ENCODE data around the gene ABTB1.

The ABTB1 gene

DNA sequence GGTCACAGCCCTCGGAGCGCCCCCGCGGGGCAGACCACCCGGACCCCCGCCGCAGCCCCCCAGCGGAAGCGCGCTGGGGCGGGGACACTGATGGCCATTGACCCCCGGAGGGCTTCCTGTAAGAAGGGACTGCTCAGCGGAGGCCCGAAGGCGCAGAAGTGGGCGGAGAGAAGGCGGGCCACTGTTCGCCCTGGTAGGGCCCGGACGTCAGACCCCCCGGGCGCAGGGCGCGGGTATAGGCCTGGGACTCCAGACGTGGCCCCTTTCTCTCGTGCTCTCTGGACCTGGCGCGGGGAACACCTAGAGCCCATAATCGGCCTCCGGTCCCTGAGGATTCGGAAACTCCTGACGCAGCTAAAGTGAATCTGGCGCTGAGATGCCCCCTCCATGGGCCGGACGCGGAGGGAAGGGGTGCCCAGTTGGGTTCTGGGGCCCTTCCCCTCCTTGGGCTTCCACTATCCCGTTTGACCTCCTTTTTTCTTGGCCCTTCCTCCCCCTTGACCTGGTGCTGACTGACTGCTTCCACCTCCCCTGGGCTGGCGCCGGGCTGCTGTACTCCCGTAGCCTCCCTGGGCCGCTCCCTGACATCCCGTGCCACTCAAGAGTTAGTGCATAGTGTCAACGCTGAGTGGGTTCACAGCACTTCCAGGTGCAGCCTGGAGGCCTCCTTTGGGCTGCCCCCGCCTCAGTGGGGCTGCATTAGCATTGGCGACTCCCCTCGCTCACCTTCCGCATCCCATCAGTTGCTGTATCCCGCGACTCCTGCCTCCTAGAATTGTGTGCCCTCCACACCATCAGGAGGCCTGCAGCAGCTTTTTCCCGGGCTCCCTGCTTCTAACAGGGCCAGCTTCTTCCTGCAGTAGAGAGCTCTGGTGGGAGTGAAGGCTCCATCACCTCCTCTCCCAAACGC, 694 bp downstream of the ABTB1 start:
- peak in 1 of 2 donors; percentile 9 for DNase-seq

DNA sequence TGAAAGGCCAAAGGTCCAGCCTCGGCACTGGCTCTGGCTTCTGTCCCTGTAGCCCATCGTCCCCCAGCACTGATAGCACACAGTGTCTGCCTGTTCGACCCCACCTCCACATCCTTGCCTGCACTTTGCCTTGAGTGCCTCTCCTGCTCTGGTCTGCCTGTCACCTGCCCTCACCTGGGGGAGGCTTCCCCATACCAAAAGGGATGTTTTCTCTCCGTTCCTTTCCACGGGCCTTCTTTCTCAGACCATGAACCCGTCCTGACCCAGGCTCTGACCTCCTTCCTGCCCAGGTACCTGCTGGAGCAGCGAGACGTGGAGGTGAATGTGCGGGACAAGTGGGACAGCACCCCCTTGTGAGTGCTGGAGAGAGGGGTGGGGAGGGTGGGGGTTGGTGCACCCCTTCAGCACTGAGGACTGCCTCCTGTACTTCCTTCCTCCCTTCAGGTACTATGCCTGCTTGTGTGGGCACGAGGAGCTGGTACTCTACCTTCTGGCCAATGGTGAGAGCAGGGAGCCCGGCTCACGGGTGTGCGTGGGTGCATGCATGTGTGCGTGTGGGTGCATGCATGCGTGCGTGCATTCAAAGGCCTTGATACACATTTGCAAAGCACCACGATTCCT, 1.5 kb downstream of the ABTB1 start:
- no peak for DNase-seq

DNA sequence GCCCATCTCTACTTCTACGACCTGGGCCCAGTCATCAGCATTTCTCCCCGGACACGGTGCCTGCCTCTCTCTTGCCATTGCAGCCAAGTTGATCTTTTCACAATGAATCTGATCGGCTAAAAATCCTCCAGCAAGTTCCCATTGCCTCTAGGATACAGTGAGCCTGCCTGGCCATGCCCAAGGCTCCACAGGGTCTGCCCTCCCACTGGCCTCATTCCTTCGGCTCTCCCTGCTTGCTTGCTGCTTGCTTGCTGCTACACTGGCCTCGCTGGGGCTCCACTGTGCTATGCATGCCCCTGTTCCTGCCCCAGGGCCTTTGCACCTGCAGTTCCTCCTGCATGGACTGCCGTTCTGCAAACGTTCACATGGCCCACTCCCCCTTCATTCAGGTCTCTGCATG, 2.0 kb downstream of the ABTB1 start:
- DNase-seq = no peak

DNA sequence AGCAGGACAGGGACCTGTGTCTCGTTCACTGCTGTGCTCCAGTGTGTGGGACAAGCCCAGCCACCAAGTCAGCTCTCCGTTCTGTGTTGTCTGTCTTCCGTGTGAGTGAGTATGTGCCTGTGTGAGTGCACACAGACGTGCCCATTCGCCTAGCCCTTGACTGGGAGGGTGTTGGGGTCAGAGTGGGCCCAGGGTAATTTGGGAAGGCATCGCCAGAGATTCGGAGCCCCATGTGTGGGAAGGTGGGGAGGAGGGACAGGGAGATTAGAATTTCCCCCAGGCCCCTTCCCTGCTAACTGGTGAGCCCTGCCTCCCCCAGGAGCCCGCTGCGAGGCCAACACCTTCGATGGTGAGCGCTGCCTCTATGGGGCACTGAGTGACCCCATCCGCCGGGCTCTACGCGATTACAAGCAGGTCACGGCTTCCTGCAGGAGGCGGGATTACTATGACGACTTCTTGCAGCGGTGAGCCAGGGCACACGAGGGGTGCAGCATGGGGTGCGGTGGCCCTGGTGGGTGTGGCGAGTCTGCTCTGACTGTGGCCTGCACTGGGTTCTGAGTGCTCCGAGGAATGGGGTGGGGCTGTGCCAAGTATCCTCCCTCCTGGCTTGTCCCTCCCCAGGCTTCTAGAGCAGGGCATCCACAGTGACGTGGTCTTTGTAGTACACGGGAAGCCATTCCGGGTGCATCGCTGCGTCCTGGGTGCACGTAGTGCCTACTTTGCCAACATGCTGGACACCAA, 3.1 kb downstream of the ABTB1 start:
- DNase-seq = no peak

DNA sequence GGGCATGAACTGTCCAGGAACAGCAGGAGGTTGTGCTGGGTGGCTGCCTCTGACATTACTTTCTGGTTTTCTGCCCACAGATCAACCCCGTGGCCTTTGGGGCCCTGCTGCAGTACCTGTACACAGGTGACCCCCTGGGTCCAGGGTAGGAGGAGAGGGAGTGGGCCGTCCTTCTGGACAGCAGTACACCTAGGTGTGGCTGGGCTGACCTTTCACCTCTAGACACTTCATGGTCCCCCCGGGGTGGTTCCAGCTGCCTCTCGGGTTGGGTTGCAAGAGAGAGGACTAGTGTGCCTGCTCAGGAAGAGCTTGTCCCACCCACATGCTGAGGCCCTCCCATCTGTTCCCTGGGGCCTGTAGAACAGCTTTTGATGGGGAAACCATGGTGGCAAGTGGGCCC, 3.7 kb downstream of the ABTB1 start:
- DNase-seq = no peak

DNA sequence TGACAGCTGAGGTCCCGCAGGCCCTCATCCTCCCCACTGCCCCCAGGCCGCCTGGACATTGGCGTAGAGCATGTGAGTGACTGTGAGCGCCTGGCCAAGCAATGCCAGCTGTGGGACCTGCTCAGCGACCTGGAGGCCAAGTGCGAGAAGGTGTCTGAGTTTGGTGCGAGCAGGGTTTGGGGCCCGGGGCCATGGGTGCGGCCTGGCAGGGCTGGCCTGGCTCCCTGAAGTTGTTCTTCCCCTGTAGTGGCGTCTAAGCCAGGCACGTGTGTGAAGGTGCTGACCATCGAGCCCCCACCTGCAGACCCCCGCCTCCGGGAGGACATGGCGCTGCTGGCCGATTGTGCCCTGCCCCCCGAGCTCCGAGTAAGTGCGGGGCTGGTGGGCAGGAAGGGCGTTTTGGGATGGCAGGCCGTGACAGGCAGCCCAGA, 4.2 kb downstream of the ABTB1 start:
- no peak for DNase-seq

DNA sequence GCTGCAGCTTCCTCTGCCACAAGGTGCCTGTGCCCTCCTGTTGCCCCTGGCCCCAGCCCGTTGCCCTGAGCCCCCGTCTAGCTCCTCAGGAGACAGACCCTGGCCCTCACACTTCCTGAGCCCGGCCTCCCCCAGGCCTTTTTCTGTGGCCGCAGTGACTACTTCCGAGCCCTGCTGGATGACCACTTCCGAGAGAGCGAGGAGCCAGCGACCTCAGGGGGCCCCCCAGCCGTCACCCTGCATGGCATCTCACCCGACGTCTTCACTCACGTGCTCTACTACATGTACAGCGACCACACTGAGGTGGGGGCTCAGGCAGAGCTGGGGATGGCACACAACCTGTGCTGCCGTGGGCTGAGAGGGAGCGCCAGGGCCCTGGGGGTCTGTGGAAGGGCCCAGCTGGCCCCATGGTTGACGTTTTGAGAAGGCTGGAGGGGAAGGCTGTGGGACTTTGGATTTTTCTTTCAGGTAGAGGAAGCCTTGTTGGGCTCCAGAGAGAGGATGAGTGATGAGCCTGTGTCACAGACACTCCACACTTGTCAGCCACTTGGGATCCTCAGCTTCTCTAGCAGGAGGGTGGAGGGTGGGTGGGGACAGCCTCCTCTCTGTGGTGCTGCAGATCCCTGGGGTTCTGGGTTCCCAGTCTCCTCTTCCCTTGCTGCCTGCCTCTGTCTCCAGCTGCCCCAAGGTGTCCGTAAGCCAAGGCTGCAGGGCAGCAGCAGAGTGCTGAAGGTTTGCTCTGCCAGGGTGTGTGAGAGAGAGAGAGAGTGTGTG, 5.0 kb downstream of the ABTB1 start:
- DNase-seq = no peak

DNA sequence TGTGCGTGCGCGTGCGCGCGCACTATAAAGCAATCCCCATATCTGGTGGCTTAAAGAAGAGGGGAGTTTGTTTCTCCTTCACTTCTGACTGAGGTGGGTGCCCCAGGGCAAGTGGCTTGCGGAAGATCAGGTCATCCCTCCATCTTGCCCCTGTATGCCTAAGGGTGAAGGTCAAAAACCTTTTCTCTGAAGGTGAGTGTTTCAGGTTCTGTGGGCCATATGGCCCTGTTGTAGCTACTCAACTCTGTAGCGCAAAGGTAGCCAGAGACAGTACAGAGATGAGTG, 5.5 kb downstream of the ABTB1 start:
- DNase-seq = no peak

DNA sequence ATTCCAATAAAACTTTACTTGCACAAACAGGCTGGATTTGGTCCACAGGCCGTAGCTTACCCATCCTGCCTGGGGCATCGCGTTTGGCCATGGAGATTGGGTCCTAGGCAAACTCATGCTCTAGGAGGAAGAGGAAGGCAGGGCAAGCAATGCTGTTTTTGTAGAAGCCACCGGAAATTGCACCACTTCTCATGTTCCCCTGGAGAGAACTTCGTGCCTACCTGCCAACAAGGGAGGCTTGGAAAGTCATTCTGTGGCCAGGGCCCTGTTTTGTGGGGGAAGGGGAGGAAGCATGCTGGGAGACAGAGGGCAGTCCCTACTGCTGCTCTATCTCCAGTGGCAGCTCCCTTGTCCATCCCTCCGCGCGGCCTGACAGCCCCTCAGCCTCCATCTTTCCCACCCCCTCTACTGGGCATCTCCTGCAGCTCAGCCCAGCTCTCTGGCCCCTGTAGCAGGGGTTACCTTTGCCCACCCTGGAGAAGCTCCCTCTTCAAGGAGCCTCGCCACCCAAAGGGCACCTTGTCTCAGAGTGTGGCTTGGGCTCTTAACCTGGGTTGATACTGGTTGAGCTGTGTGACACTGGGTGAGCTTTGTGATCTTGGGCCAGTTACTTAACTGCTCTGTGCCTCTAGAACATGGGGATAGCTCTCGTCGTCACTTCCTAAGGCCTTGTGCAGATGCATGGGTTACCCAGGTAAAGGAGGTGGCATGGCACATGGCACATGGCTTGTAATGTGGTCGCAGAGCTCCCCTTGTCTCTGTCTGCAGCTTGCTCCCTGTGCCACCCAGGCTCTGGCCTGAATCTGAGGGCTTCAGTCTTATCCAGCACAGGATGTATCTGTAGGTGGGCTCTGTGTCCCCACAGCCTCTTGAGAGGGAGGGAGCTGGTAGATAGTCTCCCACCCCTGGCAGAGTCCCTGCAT, 6.1 kb downstream of the ABTB1 start:
- peak; percentile 15 to 48 for DNase-seq

DNA sequence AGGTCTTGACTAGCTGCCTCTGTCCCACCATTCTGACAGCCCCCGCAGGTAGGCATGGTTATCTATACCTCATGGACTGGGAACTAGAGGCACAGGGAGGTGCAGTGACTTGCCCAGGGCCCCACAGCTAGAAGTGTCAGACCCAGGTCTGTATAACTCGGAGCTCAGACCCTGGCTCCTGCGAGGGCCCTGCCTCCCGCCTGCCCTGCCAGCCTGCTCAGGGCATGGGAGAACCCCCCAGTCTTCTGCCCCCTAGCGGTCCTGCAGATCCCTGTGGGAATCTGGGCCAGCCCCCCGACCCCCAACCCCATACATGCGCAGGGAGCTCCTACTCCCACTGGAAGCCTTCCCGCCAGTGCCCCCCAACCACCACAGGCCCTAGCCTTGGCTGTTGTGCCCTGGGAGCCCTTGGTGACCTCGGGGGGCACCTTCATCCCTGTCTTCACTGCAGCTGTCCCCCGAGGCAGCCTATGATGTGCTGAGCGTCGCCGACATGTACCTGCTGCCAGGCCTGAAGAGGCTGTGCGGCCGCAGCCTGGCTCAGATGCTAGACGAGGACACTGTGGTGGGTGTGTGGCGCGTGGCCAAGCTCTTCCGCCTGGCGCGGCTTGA, 6.9 kb downstream of the ABTB1 start:
- DNase-seq = no peak

DNA sequence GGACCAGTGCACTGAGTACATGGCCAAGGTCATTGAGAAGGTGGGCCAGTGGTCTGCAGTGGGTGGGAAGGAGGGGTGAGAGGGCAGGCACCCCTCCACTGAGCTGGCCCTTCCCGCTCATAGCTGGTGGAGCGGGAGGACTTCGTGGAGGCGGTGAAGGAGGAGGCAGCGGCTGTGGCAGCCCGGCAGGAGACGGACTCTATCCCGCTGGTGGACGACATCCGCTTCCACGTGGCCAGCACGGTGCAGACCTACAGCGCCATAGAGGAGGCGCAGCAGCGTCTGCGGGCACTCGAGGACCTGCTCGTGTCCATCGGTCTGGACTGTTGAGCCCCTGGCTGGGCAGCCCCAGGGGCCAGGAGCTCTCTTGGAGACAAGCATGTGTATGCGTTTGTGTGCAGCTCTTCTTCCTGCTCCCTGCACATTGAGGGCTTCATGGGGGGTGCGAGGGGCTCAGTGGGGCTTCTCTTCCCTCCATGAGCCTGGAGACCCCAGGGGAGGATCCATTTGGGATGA, 7.5 kb downstream of the ABTB1 start:
- DNase-seq = no peak

DNA sequence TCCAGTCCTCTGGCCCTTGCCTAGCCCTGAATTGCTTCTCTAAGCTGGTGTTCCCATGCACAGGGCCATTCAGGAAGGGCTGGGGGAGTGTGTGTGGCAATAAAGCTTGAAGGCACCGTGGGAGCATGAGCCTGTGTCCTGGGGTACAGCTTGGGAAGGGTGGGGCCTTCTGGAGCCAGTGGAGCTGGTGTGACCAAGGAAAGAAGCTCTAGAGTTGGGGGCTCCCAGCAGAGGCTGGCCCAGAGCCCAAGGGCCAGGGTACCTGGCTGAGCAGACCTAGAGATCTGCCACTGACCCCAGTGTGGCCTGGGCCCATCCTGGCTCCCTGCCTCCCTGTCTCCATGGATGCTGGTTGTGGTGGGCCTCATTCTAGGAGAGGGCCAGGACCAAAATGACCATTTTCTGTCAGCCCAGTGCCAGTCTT, 8.1 kb downstream of the ABTB1 start:
- no peak for DNase-seq

DNA sequence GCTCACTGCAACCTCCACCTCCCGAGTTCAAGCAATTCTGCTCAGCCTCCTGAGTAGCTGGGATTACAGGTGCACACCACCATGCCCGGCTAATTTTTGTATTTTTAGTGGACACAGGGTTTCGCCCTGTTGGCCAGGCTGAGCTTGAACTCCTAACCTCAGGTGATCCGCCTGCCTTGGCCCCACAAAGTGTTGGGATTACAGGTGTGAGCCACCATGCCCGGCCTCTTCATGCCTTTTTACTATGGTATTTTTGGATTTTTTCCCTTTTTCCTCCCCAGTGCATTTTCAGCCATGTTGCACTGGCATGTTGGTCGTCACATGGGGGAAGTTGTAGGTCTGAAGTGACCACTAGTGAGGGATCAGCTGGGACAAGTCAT, 9.4 kb downstream of the ABTB1 start:
- DNase-seq = peak in 1 of 2 donors; percentile 24

DNA sequence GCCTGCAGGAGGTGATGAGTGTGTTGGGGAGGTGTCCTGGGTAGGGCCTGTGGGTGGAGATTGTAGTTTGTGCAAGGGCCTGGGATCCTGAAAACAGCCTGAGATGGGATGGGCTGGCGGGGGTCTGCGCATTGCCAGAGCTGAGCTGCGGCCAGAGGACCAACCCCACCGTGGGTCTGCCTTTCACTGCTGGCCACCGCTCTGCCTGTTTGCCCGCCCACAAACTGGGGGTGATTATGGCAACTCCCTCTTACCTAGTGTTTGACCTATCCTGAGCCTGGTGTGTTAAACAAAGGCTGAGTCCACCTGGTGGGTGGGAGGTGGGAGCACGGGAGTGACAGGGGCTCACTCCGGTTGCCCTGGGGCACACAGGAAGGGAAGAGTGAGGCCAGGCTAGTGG, 9.8 kb downstream of the ABTB1 start:
- DNase-seq = no peak

DNA sequence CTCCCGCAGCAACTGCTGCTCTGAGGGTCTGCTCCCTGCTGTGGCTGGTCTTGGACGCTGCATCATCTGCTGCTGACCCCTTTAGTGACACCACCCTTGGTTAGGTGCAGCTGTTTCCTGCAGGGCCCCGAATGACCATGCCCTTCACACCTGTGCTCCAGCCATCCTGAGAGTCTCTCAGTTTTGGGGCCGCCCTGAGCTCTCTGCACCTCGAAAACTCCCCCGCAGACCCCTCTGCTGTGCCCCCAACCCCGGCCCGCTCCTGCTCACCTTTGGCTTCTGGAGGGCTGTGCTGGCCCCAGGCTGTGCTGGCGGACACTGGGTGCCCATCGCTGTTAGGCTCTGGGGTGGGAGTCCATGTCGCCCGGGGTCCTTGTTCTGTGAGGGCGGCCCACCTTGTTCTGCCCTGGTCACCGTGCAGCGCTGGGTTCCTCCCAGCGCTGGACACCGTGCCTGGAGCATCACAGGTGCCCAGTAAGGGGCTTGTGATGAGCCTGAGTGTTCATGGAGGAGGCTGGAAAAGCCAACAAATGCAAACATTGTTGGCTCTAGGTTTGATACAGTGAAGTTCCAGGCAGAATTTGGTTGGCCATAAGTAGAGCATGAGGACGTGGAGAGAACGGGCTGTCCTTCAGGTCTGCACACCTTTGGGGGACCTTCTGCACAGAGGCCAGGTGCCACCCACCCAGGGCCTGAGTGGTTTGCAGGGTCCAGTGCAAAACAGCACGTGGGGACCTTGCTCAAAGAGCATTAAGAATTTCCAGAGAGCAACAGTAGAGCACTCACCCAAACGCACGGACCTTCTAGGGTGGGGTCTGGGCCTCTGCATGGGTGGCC, 12.3 kb downstream of the ABTB1 start:
- no peak for DNase-seq

DNA sequence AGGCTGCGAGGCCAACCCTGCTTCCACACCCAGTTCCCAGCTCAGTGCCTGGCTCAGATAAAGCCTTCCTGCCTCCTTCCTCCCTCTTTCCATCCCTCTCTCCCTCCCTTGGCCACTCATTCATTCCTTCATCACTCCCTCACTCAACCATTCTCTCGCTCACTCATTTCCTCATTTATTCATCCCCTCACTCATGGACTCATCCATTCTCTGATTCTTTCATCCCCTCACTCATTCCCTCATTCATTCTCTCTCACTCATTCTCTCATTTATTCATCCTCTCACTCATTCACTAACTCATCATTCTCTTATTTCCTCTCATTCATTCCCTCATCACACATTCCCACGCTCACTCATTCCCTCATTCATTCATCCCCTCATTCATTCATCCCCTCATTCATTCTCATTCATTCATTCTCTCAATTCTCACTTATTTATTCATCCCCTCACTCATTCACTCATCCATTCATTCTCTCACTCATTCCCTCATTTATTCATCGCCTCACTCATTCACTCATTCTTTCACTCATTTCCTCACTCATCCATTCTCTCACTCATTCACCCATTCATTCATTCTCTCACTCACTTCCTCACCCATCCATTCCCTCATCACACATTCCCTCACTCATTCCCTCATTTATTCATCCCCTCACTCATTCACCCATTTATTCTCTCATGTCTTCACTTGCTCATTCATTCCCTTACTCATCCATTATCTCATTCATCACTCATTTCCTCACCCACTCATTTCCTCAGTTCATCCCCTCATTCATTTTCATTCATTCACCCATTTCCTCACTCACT, 13.2 kb downstream of the ABTB1 start:
- no peak for DNase-seq

DNA sequence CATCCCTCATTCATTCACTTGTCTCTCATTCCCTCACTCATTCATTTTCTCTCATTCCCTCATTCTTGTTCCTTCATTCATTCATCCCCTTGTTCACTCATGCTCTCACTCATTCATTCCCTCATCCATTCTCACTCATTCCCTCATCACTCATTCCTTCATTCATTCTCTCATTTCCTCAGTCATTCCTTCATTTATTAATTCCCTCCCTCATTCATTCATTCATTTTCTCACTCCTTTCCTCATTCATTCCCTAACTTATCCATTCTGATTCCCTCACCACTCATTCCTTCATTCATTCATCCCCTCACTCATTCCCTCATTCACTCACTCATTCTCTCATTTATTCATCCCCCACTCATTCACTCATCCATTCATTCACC, 13.8 kb downstream of the ABTB1 start:
- DNase-seq = no peak

DNA sequence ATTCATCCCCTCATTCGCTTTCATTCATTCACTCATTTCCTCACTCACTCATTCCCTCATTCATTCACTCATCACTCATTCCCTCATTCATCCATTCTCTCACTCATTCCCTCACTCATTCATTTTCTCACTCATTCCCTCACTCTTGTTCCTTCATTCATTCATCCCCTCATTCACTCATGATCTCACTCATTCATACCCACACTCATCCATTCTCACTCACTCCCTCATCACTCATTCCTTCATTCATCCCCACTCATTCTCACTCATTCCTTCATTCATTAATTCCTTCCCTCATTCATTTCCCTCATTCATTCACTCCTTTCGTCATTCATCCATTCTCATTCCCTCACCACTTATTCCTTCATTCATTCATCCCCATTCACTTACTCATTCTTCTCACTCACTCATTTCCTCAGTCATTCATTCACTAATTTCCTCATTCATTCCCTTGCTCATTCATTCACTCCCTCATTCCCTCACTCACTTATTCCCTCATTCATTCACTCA, 14.5 kb downstream of the ABTB1 start:
- DNase-seq = no peak

DNA sequence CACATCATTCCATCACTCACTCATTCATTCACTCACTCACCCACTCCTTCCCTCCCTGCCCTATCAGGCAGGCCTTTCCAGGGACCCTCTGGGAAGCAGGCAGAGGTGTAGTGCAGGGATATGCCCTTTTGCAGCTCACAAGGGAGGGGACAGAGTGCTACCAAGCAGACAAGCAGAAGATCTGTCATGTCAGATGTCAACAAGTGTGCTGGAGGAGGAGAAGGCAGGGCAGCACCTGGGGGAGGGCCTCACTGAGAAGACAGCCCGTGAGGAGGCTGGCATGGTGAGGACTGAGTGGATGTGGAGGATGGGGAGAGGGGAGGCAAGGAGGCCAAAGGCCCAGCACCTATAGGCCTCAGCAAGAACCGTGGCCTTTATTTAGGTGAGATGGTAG, 15.3 kb downstream of the ABTB1 start:
- no peak for DNase-seq

Data from inflammatory macrophage (primary cell).